ENCODE results near the gene IQGAP2.

Gene IQGAP2

DNA sequence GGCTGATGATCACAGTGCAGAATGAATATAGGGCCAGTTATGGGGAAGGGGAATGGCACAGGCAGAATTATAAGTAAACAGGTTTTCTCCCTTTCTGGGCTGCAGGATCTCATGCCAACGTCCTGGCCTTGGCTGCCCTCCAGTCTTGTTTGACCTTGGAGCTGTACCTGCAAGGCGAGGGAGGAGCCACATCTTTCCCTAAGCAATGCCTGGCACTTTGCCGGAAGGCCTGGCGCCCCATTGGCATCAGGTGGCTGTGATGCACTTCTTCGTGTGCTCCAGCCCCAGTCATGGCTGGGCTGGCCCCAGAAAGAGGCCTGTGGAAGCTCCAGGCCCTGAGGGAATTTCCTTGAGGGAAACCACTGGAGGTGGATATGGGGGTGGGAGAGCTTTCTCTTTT lies 16.7 kb upstream of the IQGAP2 start:
- no peak for DNase-seq

GRCh38 chr5:76388236-76388635 lies 14.8 kb upstream of the IQGAP2 start:
- no peak for DNase-seq

DNA sequence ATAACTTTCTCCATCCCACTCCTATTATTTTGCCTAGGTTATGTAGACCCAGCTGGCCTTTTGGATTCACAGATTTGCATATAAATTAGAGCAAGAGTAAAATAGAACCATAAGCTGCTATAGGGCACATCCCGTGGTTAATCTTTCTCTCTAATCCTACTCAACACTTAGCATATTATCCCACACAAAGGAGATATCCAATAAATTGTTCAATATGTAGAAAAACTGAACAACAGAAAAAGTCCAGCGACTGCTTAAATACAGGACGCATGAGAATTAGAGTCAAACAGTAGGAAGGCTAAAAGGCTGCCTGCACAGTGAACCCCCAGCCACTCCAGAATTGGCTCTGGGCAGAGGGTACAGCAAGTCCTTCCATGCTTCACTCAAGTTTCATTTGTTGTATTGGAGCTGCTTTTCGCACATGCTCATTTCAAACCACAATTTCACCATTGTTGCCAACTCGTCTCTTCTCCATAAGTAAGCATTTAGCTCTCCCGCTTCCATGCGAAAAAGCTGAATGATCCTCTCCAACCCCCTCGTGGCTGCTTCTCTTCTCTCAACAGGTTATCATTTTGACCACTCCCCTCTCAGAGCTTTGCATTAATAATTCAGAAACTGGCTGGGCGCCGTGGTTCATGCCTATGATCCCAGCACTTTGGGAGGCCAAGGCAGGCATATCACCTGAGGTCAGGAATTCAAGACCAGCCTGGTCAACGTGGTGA lies 14.1 kb upstream of the IQGAP2 start:
- DNase-seq: peak in 1 of 2 experiments; percentile 25

DNA sequence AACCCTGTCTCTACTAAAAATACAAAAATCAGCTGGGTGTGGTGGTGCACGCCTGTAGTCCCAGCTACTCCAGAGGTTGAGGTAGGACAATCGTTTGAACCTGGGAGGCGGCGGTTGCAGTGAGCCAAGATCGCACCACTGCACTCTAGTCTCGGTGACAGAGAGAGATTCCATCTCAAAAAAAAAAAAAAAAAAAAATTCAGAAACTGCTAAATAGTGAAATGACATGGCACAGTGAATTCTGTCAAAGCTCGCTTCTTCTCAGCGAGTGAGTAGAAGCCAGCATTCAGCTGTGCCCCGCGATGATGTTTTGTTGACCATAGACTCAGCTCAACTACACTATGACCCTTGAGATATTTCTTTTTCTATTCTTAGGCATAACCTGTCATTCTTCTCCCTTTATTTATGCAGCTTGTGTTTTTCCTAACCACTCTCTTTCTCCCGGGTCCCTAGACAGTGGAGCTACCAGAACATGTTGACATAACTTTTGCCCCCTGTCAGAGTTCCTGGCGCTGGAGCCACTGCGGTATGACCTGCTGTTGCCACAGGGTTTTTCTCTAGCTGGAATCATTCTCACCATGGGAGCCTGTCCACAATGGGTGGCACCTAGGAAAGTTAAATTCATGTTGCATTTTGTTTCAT lies 13.5 kb upstream of the IQGAP2 start:
- DNase-seq: no peak

- DNase-seq: no peak
These were observed 12.1 kb upstream of the IQGAP2 start for GRCh38 chr5:76391014-76391413.

DNA sequence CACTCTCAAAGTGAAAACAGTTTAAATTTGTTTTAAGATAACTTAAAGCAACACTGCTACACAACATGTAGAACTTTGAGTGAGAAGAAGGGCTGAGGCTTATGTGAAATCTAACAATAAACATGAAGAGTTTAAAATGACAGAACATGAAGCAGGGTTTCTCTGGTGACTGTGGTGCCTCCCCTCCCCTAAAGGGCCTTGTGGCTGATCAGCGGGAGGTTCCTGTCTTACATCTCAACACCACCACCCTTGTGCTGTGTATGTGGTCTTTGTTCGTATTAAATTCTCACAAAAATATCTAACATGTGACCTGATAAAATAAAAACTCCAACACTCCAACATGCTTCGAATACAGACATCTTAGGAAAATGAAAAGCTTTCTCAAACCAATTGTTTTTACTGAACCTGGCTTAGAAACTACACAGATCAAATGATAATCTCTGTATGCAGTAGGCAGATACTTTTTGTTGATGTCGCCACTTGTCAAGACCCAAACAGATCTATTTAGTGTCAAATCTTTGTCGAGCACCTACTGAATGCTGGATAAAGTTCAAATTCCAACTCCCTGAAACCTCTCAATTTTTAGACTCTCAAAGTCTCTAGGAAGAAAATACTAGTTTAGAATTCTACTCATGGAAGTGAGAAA lies 9.9 kb upstream of the IQGAP2 start:
- DNase-seq: no peak

GRCh38 chr5:76397200-76397599 lies 5.9 kb upstream of the IQGAP2 start:
- DNase-seq: no peak

- DNase-seq: no peak
These were observed 3.8 kb upstream of the IQGAP2 start for GRCh38 chr5:76399268-76399667.

- DNase-seq: no peak
These were observed 2.6 kb upstream of the IQGAP2 start for GRCh38 chr5:76400466-76400865.

DNA sequence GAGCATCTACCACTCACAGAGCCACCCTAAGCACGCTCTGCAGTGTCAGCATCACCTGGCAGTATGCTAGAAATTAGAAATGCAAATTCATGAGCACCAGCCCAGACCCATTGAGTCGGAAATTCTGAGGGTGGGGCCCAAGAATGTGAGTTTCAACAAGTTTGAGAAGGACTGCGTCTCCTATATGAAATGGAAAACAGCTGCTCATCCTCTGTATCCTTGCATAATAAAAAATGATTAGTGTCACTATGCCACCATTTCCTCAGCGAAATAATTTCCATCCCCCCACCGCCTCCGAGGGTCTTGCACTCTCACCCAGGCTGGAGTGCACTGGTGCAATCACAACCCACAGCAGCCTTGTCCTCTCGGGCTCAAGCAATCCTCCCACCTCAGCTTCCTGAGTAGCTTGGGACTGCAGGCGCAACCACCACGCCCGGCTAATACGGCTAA lies 1.3 kb upstream of the IQGAP2 start:
- peak in 1 of 2 experiments; percentile 22 for DNase-seq

- peak in 1 of 2 experiments; percentile 15 for DNase-seq
These were observed 717 bp upstream of the IQGAP2 start for GRCh38 chr5:76402251-76402885.

DNA sequence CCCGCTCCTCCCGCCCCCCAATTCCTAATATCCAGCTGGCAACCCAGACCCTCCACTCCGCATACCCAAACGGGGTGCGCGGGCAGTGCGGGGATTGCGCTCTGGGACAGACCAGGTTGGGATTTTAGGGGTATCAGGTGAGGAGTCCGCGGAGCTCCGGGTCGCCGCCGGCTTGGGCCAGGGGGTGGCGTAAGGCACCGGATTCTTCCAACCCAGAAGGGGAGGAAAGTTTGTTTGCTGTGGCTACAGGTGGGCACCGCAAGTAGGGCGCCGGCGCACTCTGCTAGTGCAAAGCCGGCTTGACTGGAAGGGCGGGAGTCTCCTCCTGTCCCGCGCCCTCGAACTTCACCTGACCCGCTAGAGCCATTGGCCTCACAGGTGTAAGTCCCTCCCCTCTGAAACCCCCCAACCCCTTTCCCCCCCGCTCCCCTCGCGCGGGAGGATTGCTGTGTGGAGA lies 709 bp downstream of the IQGAP2 start:
- DNase-seq: peak in 1 of 2 experiments; percentile 23

DNA sequence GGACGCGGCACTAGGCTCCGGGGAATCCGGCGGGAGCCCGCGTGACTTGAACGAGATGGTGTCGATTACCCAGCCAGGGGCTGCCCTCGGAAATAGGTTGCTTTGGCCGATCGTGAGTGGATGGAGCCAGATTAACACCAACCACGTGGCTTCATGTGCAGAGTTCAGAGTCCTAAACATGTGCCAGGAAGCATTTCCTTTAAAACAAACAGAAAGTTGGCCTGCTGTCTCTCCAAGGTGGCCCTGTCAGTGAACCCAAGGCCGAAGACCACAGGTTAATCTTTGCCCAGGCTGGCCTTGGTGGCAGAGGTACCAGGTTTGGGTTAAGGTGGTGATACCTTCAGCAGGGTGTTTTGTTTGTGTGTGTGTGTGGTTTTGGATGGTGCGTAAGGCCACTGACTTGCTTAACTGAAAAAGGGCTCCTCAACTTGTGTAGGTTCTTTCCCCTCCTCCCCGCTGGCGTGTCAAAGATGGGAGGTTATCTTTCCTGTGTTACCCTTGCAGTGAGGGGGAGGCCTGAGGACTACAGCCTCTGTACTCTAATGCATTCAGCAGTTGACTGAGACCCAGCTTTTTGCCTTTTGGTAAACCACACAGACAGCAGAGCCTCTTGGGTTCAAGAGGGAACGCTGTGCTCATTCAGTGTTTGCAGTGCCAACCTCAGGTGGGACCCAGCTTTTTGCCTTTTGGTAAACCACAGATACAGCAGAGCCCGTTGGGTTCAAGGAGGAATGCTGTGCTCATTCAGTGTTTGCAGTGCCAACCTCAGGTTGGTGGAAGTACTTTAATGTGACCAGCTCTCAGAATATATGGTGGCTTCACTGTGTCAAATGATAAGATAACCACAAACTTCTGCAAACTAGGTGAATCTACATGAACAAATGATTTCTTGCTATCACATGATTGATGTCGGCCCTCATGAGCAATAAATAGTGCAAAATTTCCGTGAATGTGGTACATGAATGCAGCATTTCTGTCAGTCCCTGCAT lies 1.4 kb downstream of the IQGAP2 start:
- peak in 1 of 2 experiments; percentile 6 for DNase-seq

DNA sequence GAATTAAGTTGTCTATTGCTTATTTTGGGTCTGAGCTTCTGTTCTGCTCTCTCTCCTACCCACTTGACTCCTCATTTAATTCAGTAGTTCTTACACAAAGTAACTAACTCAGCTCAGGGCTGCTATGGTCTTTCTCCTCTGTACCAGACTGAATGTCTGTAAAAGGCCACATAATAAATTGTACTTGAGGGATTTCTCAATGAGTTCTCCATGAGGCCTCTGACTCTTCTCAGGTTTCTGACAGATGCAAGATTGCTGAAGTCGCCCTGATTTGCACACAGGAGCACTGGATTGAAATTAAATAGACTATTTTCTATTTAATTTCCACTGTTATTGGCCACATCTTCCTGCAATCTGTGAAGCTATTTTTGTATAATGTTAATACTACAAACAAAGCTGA lies 2.9 kb downstream of the IQGAP2 start:
- no peak for DNase-seq

DNA sequence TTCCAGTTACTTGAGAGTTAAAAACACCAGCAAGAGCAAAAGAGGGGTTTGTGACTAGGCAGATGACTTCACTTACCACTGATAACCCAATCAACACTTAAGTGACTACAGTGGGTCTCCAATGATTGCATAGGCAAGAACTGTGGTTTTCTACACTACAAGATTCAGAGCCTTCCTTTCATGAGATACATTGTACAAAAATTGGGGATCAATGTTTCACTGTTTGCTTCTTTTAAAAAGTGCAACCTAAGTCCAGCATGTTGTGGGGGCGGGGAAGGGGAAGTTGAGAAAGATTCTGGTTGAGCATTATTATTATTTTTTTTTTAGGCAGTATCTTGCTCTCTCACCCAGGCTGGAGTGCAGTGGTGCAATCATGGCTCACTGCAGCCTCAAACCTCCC lies 3.6 kb downstream of the IQGAP2 start:
- no peak for DNase-seq

GRCh38 chr5:76408104-76408654 lies 5.1 kb downstream of the IQGAP2 start:
- DNase-seq: no peak

- DNase-seq: no peak
These were observed 9.4 kb downstream of the IQGAP2 start for GRCh38 chr5:76412511-76412910.

DNA sequence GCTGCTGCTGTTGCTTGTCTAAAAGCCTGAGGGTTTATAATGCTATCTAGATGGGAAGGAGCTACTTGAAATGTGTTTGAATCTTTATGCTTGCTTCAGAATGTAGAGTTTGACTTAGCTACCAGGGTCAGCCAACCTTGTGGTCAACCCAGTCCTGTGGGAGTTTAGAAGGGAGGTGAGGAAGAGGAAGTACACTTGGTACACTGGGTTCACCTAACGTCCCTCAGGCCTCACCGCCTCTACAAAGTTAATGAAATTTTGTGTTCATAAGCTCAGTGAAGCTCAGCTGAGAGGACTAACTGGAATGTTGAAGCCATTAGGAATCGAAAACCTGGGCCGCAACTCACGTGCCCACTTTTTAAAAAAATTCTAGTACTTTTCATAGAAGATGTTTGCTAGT lies 10.7 kb downstream of the IQGAP2 start:
- DNase-seq: no peak

DNA sequence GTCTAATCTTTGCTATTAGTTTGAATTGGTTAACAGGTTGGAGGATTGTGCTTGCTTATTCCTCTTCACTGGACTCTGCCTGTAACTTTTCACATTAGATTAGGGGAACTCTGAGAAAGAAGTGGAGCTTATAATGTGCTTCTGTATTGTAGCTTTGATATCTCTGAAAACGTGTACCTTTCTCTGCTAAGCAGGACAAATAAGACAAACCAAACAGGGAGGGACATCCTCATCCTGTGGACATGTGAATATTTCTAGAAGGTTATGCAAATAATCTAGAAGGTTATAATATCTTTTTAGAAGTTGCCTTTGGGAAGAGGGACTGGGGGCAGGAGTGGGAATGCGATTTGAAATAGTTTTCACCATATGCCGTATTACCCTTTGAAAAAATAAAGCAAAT lies 11.7 kb downstream of the IQGAP2 start:
- no peak for DNase-seq

- no peak for DNase-seq
These were observed 12.8 kb downstream of the IQGAP2 start for GRCh38 chr5:76415855-76416254.

GRCh38 chr5:76419597-76420298 lies 16.7 kb downstream of the IQGAP2 start:
- no peak for DNase-seq

Data from NCI-H526 (cell line).